GM12878 (cell line): ENCODE results near the gene ATP8A1. TPM values are rescaled to one million over a fixed set of nuclear protein-coding genes. Genes with fewer than 3 reads are reported as not detected.

Experiments
- ATAC-seq: fragments of 200-7000 bp; cut with Tn5 transposase; 3 replicates; pipeline ENCODE4 v1.9.1; 2020; ENCODE audit warnings: mild to moderate bottlenecking, moderate library complexity
- BruUV-seq: library from RNA; stranded (reverse); fragments of 400-500 nt; replicated peaks from 2 replicates; lab custom pipeline; 2021; lab: Mats Ljungman, UMichigan
- CTCF ChIA-PET: fragments of 300-600 bp; sonication (Branson Sonifier 250); formaldehyde crosslinking; extraction: SDS; loops from one replicate; lab custom pipeline; 2021; ENCODE audit warnings: inconsistent platforms; lab: Yijun Ruan, JAX
- POLR2A ChIA-PET: fragments of 350-600 bp; formaldehyde crosslinking; extraction: SDS; loops from one replicate; lab custom pipeline; 2021; ENCODE audit warnings: inconsistent platforms; lab: Charles Lee
- RAD21 ChIA-PET: fragments of 300-600 bp; sonication (Branson Sonifier 250); formaldehyde crosslinking; loops from one replicate; lab custom pipeline; 2023; ENCODE audit warnings: antibody characterized with exemption; ENCODE audit not compliant: unreplicated experiment; lab: Charles Lee
- SMC1A ChIA-PET: fragments of 300-600 bp; sonication (Branson Sonifier 250); formaldehyde crosslinking; loops from one replicate; lab custom pipeline; 2023; ENCODE audit not compliant: unreplicated experiment, uncharacterized antibody; lab: Charles Lee
- DNase-seq: peaks from one replicate; pipeline ENCODE4 v3.0.0-alpha.2; 2011; ENCODE audit warnings: low read depth, low spot score
- FAIRE-seq: peaks from 3 replicates; lab custom pipeline; 2011; peaks lifted over from hg19 to GRCh38; lab: Jason Lieb, UNC
- H2AFZ ChIP-seq: 2 replicates; pipeline ENCODE4 v1.6.0; 2011; ENCODE audit warnings: low read depth, low read length, control low read depth; ENCODE audit not compliant: control insufficient read depth
- H3K27ac ChIP-seq: 2 replicates; pipeline ENCODE4 v1.5.1; 2011; ENCODE audit warnings: control low read depth; ENCODE audit not compliant: control insufficient read depth, insufficient read depth
- H3K27me3 ChIP-seq, 2 experiments: replicated peaks in 1 of 2; 2 replicates each; pipeline versions ENCODE4 v1.6.0 to v1.6.1; 2011; ENCODE audit warnings: low read length in 1 of 2; ENCODE audit not compliant: control insufficient read depth in 2 of 2, insufficient read depth in 2 of 2
- H3K36me3 ChIP-seq, 2 experiments: 2 replicates each; pipeline ENCODE4 v1.5.1; 2011; ENCODE audit warnings: low read length in 1 of 2; ENCODE audit not compliant: control insufficient read depth in 2 of 2, insufficient read depth in 2 of 2
- H3K4me1 ChIP-seq: 2 replicates; pipeline ENCODE4 v1.6.1; 2011; ENCODE audit warnings: mild to moderate bottlenecking, low read length, moderate library complexity, mixed read lengths; ENCODE audit not compliant: control insufficient read depth, insufficient read depth
- H3K4me2 ChIP-seq: 2 replicates; pipeline ENCODE4 v1.6.0; 2011; ENCODE audit warnings: control low read depth; ENCODE audit not compliant: control insufficient read depth, insufficient read depth
- H3K4me3 ChIP-seq: fragments of 200-600 bp; sonication (generic); 2 replicates; pipeline ENCODE4 v1.5.1; 2016
- H3K79me2 ChIP-seq: 2 replicates; pipeline ENCODE4 v1.6.0; 2011; ENCODE audit warnings: low read length; ENCODE audit not compliant: control insufficient read depth, insufficient read depth
- H3K9ac ChIP-seq: 2 replicates; pipeline ENCODE4 v1.8.0; 2011; ENCODE audit warnings: low read length, control low read depth, mixed read lengths; ENCODE audit not compliant: control insufficient read depth, insufficient read depth
- H3K9me3 ChIP-seq: replicated peaks from 3 replicates; pipeline ENCODE4 v1.5.1; 2011; ENCODE audit warnings: mild to moderate bottlenecking, low read length; ENCODE audit not compliant: control insufficient read depth, insufficient read depth
- H4K20me1 ChIP-seq: 2 replicates; pipeline ENCODE4 v1.6.0; 2011; ENCODE audit not compliant: control insufficient read depth, insufficient read depth
- CREM ChIP-seq: IDR thresholded peaks from 2 replicates; pipeline ENCODE4 v1.6.1; 2014; ENCODE audit warnings: antibody characterized with exemption, low read depth
- ETV6 ChIP-seq, 2 experiments: fragments of 450-650 bp in 1 of 2; IDR thresholded peaks in 1 of 2; conservative IDR thresholded peaks in 1 of 2; 2 replicates each; pipeline ENCODE4 v1.6.1; 2014; ENCODE audit warnings: antibody characterized with exemption in 1 of 2, borderline replicate concordance in 1 of 2, low read depth in 1 of 2, mild to moderate bottlenecking in 1 of 2, moderate library complexity in 1 of 2
- GATAD2B ChIP-seq: fragments of 450-650 bp; conservative IDR thresholded peaks from 2 replicates; pipeline ENCODE4 v1.6.1; 2017; ENCODE audit warnings: low read depth, mild to moderate bottlenecking, moderate library complexity
- MEF2A ChIP-seq: IDR thresholded peaks from 2 replicates; pipeline ENCODE4 v1.6.1; 2011; ENCODE audit warnings: low read depth, mild to moderate bottlenecking, low read length, moderate library complexity; ENCODE audit not compliant: insufficient read depth
- MXI1 ChIP-seq: fragments of 150-350 bp; IDR thresholded peaks from 2 replicates; pipeline ENCODE4 v1.6.1; 2011; ENCODE audit warnings: low read depth, mild to moderate bottlenecking, inconsistent platforms, low read length, improper control_type of control experiment
- NBN ChIP-seq: fragments of 450-650 bp; IDR thresholded peaks from 2 replicates; pipeline ENCODE4 v1.6.1; 2016
- RAD51 ChIP-seq: fragments of 450-650 bp; IDR thresholded peaks from 2 replicates; pipeline ENCODE4 v1.6.1; 2016; ENCODE audit warnings: moderate library complexity, mild to moderate bottlenecking, inconsistent platforms
- TAF1 ChIP-seq: IDR thresholded peaks from 2 replicates; pipeline ENCODE4 v1.6.1; 2011; ENCODE audit warnings: mild to moderate bottlenecking, low read depth, low read length, borderline replicate concordance
- in situ Hi-C: fragments of 300-500 bp; cut with MboI; formaldehyde crosslinking; loops from 9 replicates; pipeline ENCODE4 v1.14.3; 2018; ENCODE audit warnings: mixed read lengths
- intact Hi-C: fragments of 100-400 bp; cut with micrococcal nuclease; formaldehyde crosslinking; loops from one replicate; pipeline ENCODE4 v1.14.2; 2022; ENCODE audit not compliant: unreplicated experiment
- polyA plus RNA-seq, 11 experiments: library from polyadenylated mRNA; depleted of rRNA in 4 of 11; unstranded in 6 of 11; stranded (reverse) in 5 of 11; fragments of >200 nt; fragmentation: Nextera tagmentation in 4 of 11; fragmentation: Illumina TruSeq in 1 of 11; extraction: Ambion mirVana in 4 of 11; extraction: Trizol in 1 of 11; gene quantifications; 1 replicate in 1 of 11; 2 replicates in 10 of 11; pipeline versions ENCODE4 v1.2.1 to v1.2.3, GENCODE V29; 2011 to 2016; ENCODE audit warnings: inconsistent platforms in 2 of 11, missing spikeins in 2 of 11, low read depth in 1 of 11
- total RNA-seq, 4 experiments: library from RNA; depleted of rRNA in 3 of 4; stranded (reverse); fragments of >200 nt in 3 of 4; fragmentation: Illumina TruSeq in 1 of 4; extraction: Trizol in 1 of 4; gene quantifications; 2 replicates each; pipeline versions ENCODE4 v1.2.1 to v1.2.3, GENCODE V29; 2013 to 2021
- TF ChIP-seq, protein P1 (sequence below): fragments of 450-650 bp; formaldehyde crosslinking; IDR thresholded peaks from 2 replicates; pipeline ENCODE4 v1.4.0; 2020; ENCODE audit warnings: mild to moderate bottlenecking, moderate library complexity
- TF ChIP-seq, protein P2 (sequence below): IDR thresholded peaks from 2 replicates; pipeline ENCODE4 v1.6.1; 2012; ENCODE audit warnings: low read length, inconsistent platforms
- TF ChIP-seq, protein P3 (sequence below): IDR thresholded peaks from 2 replicates; pipeline ENCODE4 v1.6.1; 2012; ENCODE audit warnings: low read depth, low read length, improper control_type of control experiment

ATP8A1 gene
- total and polyA plus RNA-seq, 10 of the 15 experiments (the other 5 are each of a cell fraction or from before 2014, with no cell fraction given), result 9.0 to 116 (median 37.3) TPM

DNA sequence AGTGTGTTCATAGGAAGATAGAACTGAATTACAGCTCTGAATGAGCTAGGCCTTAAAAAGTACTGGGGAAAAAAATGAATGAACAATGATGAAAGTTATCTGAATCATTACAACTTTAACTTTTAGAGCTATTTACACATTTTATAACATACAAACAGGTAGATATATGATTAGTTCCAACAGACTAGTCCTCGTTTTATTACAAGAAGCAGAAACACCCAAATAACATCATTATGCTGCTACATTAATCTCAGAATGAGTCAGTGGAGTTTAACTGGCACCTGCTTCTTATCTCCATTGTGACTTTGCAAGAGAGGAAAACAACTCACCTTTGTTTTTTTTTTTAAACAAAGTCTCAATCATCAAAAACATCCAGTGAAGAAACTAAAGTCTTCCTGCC, 15.2 kb downstream of the ATP8A1 start (continued):
- TF ChIP-seq MEF2A (no peak), CREM (peak; percentile 34; the same call in 1 of the 2 replicates), NBN (no peak), ETV6 (conservative IDR thresholded peaks at IDR 0.05 in 1 of 2, IDR thresholded peaks at IDR 0.05 in 1 of 2; ENCODE audit: borderline replicate concordance in 1 of 2, low read depth in 1 of 2) (no peak), MXI1 (no peak), RAD51 (no peak), TAF1 (no peak), GATAD2B (no peak)
- TF ChIP-seq, protein P1, sequence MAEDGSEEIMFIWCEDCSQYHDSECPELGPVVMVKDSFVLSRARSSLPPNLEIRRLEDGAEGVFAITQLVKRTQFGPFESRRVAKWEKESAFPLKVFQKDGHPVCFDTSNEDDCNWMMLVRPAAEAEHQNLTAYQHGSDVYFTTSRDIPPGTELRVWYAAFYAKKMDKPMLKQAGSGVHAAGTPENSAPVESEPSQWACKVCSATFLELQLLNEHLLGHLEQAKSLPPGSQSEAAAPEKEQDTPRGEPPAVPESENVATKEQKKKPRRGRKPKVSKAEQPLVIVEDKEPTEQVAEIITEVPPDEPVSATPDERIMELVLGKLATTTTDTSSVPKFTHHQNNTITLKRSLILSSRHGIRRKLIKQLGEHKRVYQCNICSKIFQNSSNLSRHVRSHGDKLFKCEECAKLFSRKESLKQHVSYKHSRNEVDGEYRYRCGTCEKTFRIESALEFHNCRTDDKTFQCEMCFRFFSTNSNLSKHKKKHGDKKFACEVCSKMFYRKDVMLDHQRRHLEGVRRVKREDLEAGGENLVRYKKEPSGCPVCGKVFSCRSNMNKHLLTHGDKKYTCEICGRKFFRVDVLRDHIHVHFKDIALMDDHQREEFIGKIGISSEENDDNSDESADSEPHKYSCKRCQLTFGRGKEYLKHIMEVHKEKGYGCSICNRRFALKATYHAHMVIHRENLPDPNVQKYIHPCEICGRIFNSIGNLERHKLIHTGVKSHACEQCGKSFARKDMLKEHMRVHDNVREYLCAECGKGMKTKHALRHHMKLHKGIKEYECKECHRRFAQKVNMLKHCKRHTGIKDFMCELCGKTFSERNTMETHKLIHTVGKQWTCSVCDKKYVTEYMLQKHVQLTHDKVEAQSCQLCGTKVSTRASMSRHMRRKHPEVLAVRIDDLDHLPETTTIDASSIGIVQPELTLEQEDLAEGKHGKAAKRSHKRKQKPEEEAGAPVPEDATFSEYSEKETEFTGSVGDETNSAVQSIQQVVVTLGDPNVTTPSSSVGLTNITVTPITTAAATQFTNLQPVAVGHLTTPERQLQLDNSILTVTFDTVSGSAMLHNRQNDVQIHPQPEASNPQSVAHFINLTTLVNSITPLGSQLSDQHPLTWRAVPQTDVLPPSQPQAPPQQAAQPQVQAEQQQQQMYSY (CRISPR knock-in tag), result no peak

DNA sequence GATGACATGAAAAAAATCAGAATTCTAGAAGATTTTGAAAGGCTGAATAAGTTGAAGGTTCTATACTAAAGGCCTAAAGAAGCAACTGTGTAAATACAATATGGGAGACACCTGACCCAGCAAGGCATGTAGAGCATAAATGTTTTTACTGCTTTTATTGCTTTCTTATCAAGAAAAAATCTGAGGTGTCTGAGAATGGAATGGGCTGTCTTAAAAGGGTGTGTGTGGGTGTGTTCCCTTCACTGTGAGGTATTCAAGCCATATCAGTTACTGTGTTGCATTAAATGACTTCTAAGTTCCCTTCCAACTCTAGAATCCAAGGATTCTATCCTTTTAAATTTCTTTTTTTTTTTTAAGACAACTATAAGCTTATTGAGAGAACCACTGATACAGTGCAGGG, 15.7 kb downstream of the ATP8A1 start:
- FAIRE-seq (no peak), ATAC-seq (no peak), DNase-seq (no peak)
- Histone ChIP-seq H3K9me3 (peaks cover 2% of the 10 kb centered on the region; the same call in 1 of the 3 replicates), H3K4me2 (peak overlapping the region; percentile 75), H3K4me1 (peaks cover 84% of the 10 kb centered on the region), H3K4me3 (peak overlapping the region; percentile 40; the same call in 1 of the 2 replicates), H3K79me2 (peaks cover 96% of the 10 kb centered on the region), H3K9ac (peak overlapping the region; percentile 14; the same call in 1 of the 2 replicates), H3K27ac (peak overlapping the region; percentile 98), H3K27me3 (no peaks in the 10 kb centered on the region), H3K36me3 (peaks cover 0 to 7% of the 10 kb centered on the region in 2 experiments; a peak in 1 of 4 replicates), H2AFZ (no peak overlapping the region), H4K20me1 (no peaks in the 10 kb centered on the region)
- TF ChIP-seq, protein P2, sequence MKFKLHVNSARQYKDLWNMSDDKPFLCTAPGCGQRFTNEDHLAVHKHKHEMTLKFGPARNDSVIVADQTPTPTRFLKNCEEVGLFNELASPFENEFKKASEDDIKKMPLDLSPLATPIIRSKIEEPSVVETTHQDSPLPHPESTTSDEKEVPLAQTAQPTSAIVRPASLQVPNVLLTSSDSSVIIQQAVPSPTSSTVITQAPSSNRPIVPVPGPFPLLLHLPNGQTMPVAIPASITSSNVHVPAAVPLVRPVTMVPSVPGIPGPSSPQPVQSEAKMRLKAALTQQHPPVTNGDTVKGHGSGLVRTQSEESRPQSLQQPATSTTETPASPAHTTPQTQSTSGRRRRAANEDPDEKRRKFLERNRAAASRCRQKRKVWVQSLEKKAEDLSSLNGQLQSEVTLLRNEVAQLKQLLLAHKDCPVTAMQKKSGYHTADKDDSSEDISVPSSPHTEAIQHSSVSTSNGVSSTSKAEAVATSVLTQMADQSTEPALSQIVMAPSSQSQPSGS, result no peak
- TF ChIP-seq, protein P3, sequence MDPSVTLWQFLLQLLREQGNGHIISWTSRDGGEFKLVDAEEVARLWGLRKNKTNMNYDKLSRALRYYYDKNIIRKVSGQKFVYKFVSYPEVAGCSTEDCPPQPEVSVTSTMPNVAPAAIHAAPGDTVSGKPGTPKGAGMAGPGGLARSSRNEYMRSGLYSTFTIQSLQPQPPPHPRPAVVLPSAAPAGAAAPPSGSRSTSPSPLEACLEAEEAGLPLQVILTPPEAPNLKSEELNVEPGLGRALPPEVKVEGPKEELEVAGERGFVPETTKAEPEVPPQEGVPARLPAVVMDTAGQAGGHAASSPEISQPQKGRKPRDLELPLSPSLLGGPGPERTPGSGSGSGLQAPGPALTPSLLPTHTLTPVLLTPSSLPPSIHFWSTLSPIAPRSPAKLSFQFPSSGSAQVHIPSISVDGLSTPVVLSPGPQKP, result no peak
- in situ Hi-C loops (loop anchor here (25.0 kb wide), 1 partner anchor 1979 kb away; no protein-coding TSS in a partner anchor), intact Hi-C loops (no loop called here)
- SMC1A ChIA-PET, result interaction anchor here (0.8 to 20.0 kb wide), 9 partner anchors 9 to 152 kb away, joined by 3 to 478 read pairs (median 6); partner anchors contain the start of gene ATP8A1
- no TSS peak for BruUV-seq
- CTCF ChIA-PET, result interaction anchor here (1.5 to 10.0 kb wide), 4 partner anchors 9 to 16 kb away, joined by 4 to 113 read pairs (median 7); partner anchors contain the start of gene ATP8A1
- RAD21 ChIA-PET, result interaction anchor here (0.8 to 16.5 kb wide), 7 partner anchors 8 to 73 kb away, joined by 3 to 252 read pairs (median 9); partner anchors contain the start of gene ATP8A1
- POLR2A ChIA-PET, result interaction anchor here (0.6 to 13.1 kb wide), 5 partner anchors 10 to 106 kb away, joined by 3 to 254 read pairs (median 8); partner anchors contain the start of gene ATP8A1
